T-helper 2 cell treated with Interferon-gamma antibody and Interleukin-4, amounts not matched to agents 5 μg/mL and 100 μg/mL, for 36 hours (primary cell): ENCODE data around the gene PKP2.

Source experiments
- DNase-seq: peaks from one replicate; pipeline ENCODE4 v3.0.0; 2021; ENCODE audit warnings: low spot score
- H3K27ac Mint-ChIP-seq: one replicate; pipeline ENCODE4 v1.8.0; 2021; ENCODE audit warnings: mild to moderate bottlenecking, mixed read lengths
- H3K27me3 Mint-ChIP-seq: one replicate; pipeline ENCODE4 v1.8.0; 2021; ENCODE audit warnings: low read depth, mixed read lengths
- H3K36me3 Mint-ChIP-seq: one replicate; pipeline ENCODE4 v1.8.0; 2021; ENCODE audit warnings: low read depth, mixed read lengths
- H3K4me1 Mint-ChIP-seq: one replicate; pipeline ENCODE4 v1.8.0; 2021; ENCODE audit warnings: low read depth, mixed read lengths
- H3K4me3 Mint-ChIP-seq: one replicate; pipeline ENCODE4 v1.8.0; 2022; ENCODE audit warnings: mild to moderate bottlenecking, moderate library complexity, mixed read lengths
- H3K9me3 Mint-ChIP-seq: one replicate; pipeline ENCODE4 v1.8.0; 2021; ENCODE audit warnings: mixed read lengths

PKP2 gene

DNA sequence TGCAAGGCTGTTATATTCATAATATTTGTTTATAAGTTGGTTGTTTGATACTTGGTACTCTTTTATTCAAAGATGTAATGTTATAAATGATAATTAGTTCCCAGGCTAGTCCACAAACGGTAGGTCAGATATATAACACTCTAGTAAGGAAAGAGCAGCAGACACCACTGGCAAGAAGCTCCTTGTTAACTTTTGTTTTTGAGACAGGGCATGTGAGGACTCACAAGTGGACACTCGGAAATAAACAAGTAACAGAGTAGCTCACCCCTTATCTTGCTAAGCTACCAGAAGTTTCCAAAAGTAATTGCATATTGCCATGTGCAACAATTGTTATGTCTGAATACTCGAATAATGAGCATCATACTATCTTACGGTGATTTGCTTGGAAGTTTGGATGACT lies 102.3 kb downstream of the PKP2 start:
- no peaks in the 10 kb centered on the region for H3K9me3 Mint-ChIP-seq
- no peaks in the 10 kb centered on the region for H3K36me3 Mint-ChIP-seq
- no peaks in the 10 kb centered on the region for H3K27me3 Mint-ChIP-seq
- no peaks in the 10 kb centered on the region for H3K4me1 Mint-ChIP-seq
- H3K27ac Mint-ChIP-seq, result no peak overlapping the region
- no peak for DNase-seq
- no peak overlapping the region for H3K4me3 Mint-ChIP-seq

DNA sequence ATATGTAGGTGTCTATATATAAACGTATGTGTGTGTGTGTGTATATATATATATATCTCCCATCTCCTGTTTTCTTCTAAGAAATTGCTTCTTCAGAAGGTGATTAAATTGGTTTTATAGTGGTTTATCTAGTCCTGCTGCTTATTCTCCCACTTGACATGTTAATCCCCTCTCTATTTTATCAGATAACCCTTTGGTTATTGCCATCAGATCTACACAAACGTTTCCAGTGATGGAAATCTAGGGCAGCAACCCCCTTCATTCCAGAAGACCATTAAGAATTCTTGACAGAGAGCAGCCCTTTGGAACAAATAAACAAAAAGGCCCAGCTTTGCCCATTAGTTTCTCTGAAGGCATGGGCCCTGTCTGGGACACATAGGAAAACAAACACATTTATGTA lies 106.7 kb downstream of the PKP2 start:
- H3K4me1 Mint-ChIP-seq, result no peaks in the 10 kb centered on the region
- H3K27ac Mint-ChIP-seq, result no peak overlapping the region
- H3K9me3 Mint-ChIP-seq, result no peaks in the 10 kb centered on the region
- no peaks in the 10 kb centered on the region for H3K27me3 Mint-ChIP-seq
- no peak overlapping the region for H3K4me3 Mint-ChIP-seq
- no peaks in the 10 kb centered on the region for H3K36me3 Mint-ChIP-seq
- no peak for DNase-seq

DNA sequence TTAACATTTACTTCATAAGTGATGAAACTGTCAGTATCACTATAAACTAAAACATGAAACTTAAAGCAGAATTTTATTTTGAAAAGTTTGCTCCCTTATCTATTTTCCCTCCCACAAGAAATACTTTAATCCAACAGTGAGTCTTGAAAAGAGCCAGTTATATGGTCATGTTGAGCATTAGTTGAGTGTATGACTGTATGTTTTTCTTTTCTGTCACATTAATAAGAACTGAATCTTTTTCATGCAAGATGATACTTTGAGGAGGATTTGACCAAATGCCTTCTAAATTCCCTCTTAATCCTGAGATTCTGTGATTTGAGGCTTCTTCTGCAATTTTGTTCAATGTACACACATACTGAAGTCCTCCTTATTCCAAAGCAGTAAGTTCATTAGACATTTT lies 107.1 kb downstream of the PKP2 start:
- H3K36me3 Mint-ChIP-seq, result no peaks in the 10 kb centered on the region
- H3K9me3 Mint-ChIP-seq, result no peaks in the 10 kb centered on the region
- no peaks in the 10 kb centered on the region for H3K27me3 Mint-ChIP-seq
- DNase-seq, result no peak
- H3K27ac Mint-ChIP-seq, result no peak overlapping the region
- no peaks in the 10 kb centered on the region for H3K4me1 Mint-ChIP-seq
- H3K4me3 Mint-ChIP-seq, result no peak overlapping the region

DNA sequence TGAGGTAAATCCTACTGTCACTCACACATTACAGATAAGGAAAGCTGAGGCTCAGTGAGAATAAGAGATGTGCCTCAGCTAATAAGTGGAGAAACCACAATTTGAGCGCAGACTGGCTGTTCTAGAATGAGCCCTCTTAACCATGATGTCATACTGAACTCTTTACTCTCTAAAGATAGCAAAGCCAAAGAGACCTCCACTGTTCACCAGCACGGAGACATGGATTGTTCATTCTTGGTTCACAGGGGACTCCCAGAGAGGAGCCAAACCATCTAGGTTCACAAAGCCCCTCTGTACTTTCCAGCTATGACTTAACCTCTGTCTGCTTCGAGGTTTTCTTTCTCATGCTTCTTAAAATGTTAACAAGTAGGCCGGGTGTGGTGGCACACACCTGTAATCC lies 108.2 kb downstream of the PKP2 start:
- Mint-ChIP-seq H3K9me3 (no peaks in the 10 kb centered on the region), H3K4me1 (no peaks in the 10 kb centered on the region)
- no peak for DNase-seq

DNA sequence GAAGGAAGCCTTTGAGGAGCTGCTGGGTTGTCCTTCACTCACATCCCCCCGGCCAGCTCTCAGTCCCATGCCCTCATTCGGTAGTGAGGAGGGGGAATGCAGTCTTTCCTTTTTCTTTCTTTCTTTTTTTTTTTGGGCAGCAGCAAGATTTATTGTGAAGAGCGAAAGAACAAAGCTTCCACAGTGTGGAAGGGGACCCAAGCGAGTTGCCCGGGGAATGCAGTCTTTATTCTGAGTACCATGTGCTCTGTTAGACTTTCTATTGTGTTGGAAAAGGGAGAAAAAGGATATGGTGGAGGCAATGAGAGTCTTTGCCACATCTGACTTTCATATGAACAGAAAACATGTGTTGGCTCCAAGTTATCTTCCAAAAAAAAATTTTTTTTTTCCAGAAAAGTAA lies 111.0 kb downstream of the PKP2 start:
- Mint-ChIP-seq H3K27me3 (no peaks in the 10 kb centered on the region), H3K36me3 (no peaks in the 10 kb centered on the region), H3K4me1 (no peaks in the 10 kb centered on the region), H3K27ac (no peak overlapping the region), H3K9me3 (no peaks in the 10 kb centered on the region), H3K4me3 (no peak overlapping the region)
- DNase-seq, result no peak

More for the DNA sequence above, 108.2 kb downstream of the PKP2 start:
- no peak overlapping the region for H3K27ac Mint-ChIP-seq
- no peaks in the 10 kb centered on the region for H3K36me3 Mint-ChIP-seq
- no peak overlapping the region for H3K4me3 Mint-ChIP-seq
- no peaks in the 10 kb centered on the region for H3K27me3 Mint-ChIP-seq

DNA sequence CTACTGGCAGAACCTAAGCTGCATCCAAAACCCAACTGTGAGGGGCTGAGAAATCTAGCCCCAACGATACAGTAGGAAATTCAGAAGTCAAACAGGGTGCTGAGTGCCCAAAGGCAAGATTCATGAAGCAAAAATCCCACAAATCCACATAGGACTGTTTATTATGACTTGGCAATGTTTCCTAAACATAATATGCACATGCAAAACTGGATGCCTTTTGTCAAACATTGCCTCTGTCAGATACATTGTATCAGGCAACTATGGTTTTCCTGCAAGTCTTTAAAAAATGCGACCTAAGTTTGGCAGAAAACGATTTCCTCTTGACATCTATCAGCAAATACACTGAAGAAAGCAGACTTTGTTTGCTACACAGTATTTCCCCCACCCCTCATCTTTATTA lies 113.5 kb downstream of the PKP2 start:
- Mint-ChIP-seq H3K4me1 (no peaks in the 10 kb centered on the region), H3K36me3 (no peaks in the 10 kb centered on the region), H3K27ac (no peak overlapping the region), H3K9me3 (no peaks in the 10 kb centered on the region), H3K4me3 (no peak overlapping the region), H3K27me3 (no peaks in the 10 kb centered on the region)
- DNase-seq, result no peak

DNA sequence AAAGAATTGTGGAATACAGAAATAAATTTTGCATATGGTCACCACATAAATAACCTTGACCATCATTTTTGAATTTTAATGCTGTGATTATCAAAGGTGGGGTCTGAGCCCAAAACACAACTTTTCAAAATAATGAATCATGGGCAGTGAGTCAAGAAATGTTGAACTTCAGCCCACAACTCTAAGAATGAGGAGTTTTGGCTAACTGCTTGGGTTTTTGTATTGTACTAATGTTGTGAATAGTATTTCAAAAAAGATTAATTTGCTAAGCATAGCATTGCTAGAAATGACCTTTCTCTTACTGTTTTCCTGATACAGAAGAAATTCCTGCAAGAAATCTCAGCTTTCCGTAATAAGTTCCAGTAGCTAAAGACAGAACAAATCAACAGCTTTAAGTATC lies 116.5 kb downstream of the PKP2 start:
- Mint-ChIP-seq H3K4me3 (no peak overlapping the region), H3K27me3 (no peaks in the 10 kb centered on the region), H3K36me3 (no peaks in the 10 kb centered on the region), H3K9me3 (no peaks in the 10 kb centered on the region), H3K4me1 (no peaks in the 10 kb centered on the region), H3K27ac (no peak overlapping the region)
- no peak for DNase-seq

DNA sequence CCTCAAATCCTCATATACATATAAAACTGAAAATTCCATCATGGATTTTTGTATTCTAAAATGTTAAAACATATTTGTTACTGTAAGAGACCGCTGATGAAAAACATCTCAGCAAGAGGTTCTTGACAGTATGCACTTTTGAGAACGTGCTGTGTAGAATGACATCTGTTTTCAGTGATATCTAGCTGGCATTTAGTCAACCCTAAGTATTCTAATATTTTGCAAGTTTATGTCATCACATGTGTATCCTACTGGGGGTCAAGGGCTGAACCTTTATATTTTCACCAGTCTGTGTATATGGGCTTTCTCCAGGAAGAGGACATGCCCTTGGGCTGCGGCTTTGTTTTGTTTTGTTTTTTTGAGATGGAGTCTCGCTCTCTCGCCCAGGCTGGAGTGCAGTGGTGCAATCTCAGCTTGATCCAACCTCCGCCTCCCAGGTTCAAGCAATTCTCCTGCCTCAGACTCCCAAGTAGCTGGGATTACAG lies 118.8 kb downstream of the PKP2 start:
- Mint-ChIP-seq H3K4me1 (no peaks in the 10 kb centered on the region), H3K9me3 (no peaks in the 10 kb centered on the region), H3K27me3 (no peaks in the 10 kb centered on the region), H3K36me3 (no peaks in the 10 kb centered on the region), H3K4me3 (no peak overlapping the region), H3K27ac (no peak overlapping the region)
- DNase-seq, result no peak

DNA sequence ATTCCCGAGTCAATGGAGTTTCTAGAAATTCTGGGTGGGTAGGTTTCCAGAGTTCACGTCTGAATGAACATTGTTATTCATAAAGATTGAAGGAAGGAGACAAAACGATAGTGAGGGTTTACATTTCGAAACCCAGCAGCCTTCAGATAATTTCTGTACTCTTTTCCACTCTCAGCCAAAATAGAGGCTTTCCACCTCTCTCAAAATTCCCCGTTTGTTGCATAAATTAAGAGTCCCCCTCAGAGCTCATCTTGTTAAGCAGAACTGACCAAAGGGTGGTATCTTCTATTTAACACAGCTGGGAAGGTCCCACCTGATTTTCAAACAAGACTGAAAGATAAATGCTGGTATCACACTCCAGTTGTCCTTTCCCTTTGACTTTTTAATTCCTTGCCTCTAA lies 119.4 kb downstream of the PKP2 start:
- DNase-seq, result no peak
- H3K9me3 Mint-ChIP-seq, result no peaks in the 10 kb centered on the region
- no peaks in the 10 kb centered on the region for H3K27me3 Mint-ChIP-seq
- no peaks in the 10 kb centered on the region for H3K36me3 Mint-ChIP-seq
- H3K4me3 Mint-ChIP-seq, result no peak overlapping the region
- H3K27ac Mint-ChIP-seq, result no peak overlapping the region
- H3K4me1 Mint-ChIP-seq, result no peaks in the 10 kb centered on the region

DNA sequence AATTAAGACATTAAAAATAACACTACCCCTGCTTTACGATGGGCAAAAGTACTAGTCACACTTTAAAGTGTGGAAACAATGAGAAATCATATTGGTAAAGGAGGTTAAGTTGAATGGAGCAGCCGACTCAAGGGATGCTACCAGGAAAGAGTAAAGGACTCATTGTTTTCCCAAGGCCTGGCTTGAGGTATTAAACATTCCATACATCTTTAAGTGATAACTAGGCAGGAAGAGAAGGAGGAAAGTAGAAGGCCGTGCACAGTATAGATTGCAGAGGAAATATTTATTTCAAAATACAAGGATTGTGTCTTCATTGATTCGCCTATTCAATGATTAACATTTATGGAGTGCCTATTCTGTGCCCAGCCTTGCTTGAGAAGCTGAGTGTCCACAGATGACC lies 120.3 kb downstream of the PKP2 start:
- no peaks in the 10 kb centered on the region for H3K27me3 Mint-ChIP-seq
- H3K27ac Mint-ChIP-seq, result no peak overlapping the region
- no peaks in the 10 kb centered on the region for H3K36me3 Mint-ChIP-seq
- no peak for DNase-seq
- H3K9me3 Mint-ChIP-seq, result no peaks in the 10 kb centered on the region
- H3K4me3 Mint-ChIP-seq, result no peak overlapping the region
- H3K4me1 Mint-ChIP-seq, result no peaks in the 10 kb centered on the region

DNA sequence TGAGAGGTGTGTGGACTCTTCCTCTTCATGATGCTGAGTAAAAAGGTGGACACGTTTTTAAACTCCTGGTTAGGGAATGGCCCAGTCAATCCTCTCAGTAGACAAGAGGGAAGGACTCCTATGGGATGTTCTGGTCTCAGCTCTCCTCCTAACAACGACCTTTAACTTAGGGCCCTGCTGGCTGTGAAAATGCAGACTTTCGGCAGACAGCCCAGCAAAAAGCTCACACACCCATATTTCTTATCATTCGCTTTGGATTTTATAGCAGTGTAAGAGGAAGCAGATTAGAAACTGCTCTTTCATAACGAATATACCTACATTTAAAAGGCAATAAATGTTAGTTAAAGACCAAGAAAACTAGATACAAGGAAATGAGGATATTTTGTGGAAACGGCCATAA lies 122.9 kb downstream of the PKP2 start:
- no peaks in the 10 kb centered on the region for H3K4me1 Mint-ChIP-seq
- H3K36me3 Mint-ChIP-seq, result no peaks in the 10 kb centered on the region
- H3K9me3 Mint-ChIP-seq, result no peaks in the 10 kb centered on the region
- no peaks in the 10 kb centered on the region for H3K27me3 Mint-ChIP-seq
- no peak overlapping the region for H3K4me3 Mint-ChIP-seq
- no peak overlapping the region for H3K27ac Mint-ChIP-seq
- DNase-seq, result no peak

DNA sequence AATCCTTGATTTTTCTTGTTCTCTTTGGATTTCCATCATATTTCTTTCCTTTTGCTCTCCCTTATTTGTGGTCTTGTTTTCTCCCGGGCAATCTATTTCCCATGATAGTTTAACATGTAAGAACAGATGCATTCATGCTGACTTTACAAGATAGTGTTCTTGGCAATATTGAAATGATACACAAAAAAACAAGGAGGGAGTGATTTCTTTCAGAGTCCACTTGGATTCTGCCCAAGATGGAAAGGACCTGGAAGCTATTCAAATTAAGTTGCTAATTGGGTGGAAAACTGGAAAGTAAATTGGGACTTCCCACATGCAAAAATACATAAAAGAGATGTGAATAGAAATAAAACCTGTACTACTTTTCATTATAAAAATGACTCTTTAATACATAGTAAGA lies 126.4 kb downstream of the PKP2 start:
- Mint-ChIP-seq H3K9me3 (no peaks in the 10 kb centered on the region), H3K27ac (no peak overlapping the region), H3K4me1 (no peaks in the 10 kb centered on the region), H3K27me3 (no peaks in the 10 kb centered on the region), H3K4me3 (no peak overlapping the region), H3K36me3 (no peaks in the 10 kb centered on the region)
- DNase-seq, result no peak

DNA sequence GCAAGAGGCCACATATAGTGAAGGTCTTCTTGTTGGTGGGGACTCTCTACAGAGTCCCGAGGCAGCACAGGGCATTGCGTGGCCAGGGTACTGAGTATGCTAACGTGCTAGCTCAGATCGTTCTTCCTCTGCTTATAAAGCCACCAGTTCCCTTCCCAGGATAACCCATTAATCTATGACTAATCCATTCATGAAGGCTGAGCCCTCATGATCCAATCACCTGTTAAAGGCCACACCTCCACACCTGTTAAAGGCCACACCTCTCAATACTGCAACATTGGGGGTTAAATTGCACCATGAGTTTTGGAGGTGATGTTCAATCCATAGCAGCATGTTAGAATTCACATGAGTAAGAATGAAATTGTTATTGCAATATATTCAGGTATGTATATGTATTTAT lies 128.1 kb downstream of the PKP2 start:
- Mint-ChIP-seq H3K27me3 (no peaks in the 10 kb centered on the region), H3K4me1 (no peaks in the 10 kb centered on the region), H3K36me3 (no peaks in the 10 kb centered on the region), H3K4me3 (no peak overlapping the region), H3K27ac (no peak overlapping the region), H3K9me3 (no peaks in the 10 kb centered on the region)
- no peak for DNase-seq

DNA sequence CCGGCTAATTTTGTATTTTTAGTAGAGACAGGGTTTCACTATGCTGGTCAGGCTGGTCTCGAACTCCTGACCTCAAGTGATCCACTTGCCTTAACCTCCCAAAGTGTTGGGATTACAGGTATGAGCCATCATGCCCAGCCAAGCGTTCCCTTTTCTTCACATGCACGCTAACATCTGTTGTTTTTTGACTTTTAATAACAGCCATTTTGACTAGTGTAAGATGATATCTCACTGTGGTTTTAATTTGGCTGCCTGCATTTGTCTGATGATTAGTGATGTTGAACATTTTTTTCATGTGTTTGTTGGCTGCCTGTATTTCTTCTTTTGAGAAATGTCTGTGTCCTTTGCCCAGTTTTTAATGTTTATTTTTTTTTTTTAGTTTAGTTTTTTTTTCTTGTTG lies 130.7 kb downstream of the PKP2 start:
- Mint-ChIP-seq H3K36me3 (no peaks in the 10 kb centered on the region), H3K27ac (no peak overlapping the region), H3K4me3 (no peak overlapping the region), H3K4me1 (no peaks in the 10 kb centered on the region), H3K9me3 (no peaks in the 10 kb centered on the region), H3K27me3 (no peaks in the 10 kb centered on the region)
- DNase-seq, result no peak

DNA sequence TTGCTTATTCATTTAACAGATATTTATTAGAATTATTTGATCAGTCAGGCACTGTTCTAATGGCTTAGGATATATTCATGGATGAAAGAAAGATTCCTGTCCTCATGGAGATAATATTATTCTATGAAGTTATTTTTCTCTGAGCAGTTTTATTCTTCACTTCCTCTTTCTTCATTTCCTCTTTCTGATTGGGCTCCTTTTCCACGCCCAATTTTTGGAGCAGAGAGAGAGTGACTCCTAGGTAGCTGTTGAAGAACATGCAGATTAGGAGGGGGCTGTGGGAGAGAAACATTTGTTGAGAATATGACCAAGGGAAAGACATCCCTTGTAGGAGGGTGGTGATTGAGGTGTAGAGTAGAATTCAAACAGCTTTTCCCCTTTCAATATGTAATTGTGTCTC lies 134.9 kb downstream of the PKP2 start:
- Mint-ChIP-seq H3K9me3 (no peaks in the 10 kb centered on the region), H3K4me3 (no peak overlapping the region)

More for the DNA sequence above, 134.9 kb downstream of the PKP2 start:
- H3K36me3 Mint-ChIP-seq, result no peaks in the 10 kb centered on the region
- no peaks in the 10 kb centered on the region for H3K4me1 Mint-ChIP-seq
- H3K27me3 Mint-ChIP-seq, result no peaks in the 10 kb centered on the region
- DNase-seq, result no peak
- H3K27ac Mint-ChIP-seq, result no peak overlapping the region
